ENCODE measurements around the gene MEIS2.

Gene MEIS2

GRCh38 chr15:36863570-36863969 is 236.8 kb downstream of the MEIS2 start:
- DNase-seq: no peak

DNA sequence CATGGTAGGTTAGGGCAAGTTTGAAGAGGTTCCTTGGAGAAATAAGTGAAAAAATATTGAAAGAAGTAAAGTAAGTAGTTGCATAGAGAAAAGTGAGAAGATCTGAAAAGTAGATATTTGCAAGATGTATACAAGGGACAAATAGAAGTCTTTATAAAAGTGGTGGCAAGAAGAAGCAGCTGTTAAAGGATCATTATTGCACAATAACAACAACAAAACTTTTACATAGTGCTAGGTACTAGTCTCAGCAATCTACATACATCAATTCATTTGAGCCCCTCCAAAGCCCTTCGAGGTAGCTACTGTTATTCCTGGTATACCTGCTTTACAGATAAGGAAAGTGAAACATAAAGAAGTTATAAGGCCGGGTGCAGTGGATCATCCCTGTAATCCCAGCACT is 239.6 kb downstream of the MEIS2 start:
- DNase-seq: no peak

DNA sequence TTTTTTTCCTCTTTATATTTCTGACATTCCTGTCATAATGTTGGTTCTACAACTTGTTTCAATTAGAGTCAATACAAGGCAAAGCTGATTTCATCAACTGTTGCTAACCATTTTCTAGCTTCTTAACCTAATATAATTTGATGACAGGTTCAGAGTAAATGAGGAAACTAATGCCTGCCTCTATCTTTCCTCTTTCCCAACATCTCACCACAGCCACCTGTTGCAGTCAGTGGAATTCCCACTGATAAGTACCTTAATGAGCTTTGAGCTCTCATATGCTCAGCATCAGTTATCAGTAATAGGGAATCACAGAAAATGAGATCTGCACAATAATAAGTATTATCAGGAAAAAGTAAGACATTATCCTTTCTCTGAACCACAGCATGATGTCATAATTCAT is 241.9 kb downstream of the MEIS2 start:
- no peak for DNase-seq

GRCh38 chr15:36856339-36856973 is 243.9 kb downstream of the MEIS2 start:
- DNase-seq: no peak

DNA sequence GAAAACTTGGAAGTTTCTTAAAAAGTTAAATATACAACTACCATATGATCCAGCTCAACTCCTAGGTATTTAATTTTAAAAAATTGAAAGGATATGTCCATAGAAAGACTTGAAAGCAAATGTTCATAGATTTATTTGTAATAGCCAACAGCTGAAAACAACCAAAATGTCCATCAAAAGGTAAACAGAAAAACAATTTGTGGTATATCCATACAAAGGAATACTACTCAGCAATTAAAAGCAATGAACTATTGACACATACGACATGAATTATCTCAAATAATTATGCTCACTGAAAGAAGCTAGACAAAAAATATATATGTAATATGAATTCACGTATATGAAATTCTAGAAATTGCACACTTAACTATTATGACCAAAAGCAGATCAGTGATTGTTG is 249.5 kb downstream of the MEIS2 start:
- no peak for DNase-seq

GRCh38 chr15:36845270-36845669 is 255.1 kb downstream of the MEIS2 start:
- DNase-seq: no peak

- no peak for DNase-seq
Measured at GRCh38 chr15:36844534-36844998, 255.8 kb downstream of the MEIS2 start.

DNA sequence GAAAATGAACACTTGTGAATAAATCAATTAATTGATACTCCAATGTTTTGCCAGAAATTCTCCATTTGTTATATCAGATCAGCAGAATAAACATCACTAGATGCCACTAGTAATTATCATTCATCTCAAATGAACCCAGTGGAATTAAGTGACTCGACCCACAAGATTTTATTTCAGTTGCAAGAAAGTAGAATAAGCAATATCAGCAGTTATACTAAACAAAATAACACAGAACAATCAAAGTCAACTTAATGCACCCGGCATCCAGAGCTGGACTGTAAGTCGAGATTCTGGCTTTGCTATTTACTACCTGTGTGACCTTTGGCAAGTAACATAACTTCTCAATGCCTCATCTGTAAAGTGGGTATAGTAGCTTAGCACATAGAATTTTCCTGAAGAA is 256.5 kb downstream of the MEIS2 start:
- no peak for DNase-seq

GRCh38 chr15:36841193-36841592 is 259.2 kb downstream of the MEIS2 start:
- DNase-seq: no peak
